Liver (tissue), 9 donors: ENCODE results near the gene RNF141. TPM values are rescaled to one million over a fixed set of nuclear protein-coding genes. Genes with fewer than 3 reads are reported as not detected.

Experiments
- DNase-seq: peaks from one replicate; pipeline ENCODE4 v3.0.0-alpha.2; 2017; ENCODE audit warnings: low spot score
- H3K27ac ChIP-seq, 2 donors: one replicate each; pipeline ENCODE4 v1.7.0; 2013; ENCODE audit warnings: inconsistent platforms in 2 of 2, low read length in 2 of 2, control low read depth in 1 of 2, low read depth in 1 of 2, mild to moderate bottlenecking in 1 of 2
- H3K27me3 ChIP-seq, 4 donors: one replicate each; pipeline versions ENCODE4 v1.6.1 to v1.7.0; 2013; ENCODE audit warnings: low read length in 3 of 4, inconsistent platforms in 1 of 4, mild to moderate bottlenecking in 1 of 4, moderate library complexity in 1 of 4; ENCODE audit not compliant: control insufficient read depth in 4 of 4, insufficient read depth in 4 of 4
- H3K36me3 ChIP-seq, 4 donors: one replicate each; pipeline versions ENCODE4 v1.6.1 to v1.7.0; 2013; ENCODE audit warnings: low read length in 3 of 4, mild to moderate bottlenecking in 3 of 4, low read depth in 1 of 4, moderate library complexity in 1 of 4; ENCODE audit not compliant: control insufficient read depth in 4 of 4, insufficient read depth in 3 of 4
- H3K4me1 ChIP-seq, 4 donors: one replicate each; pipeline versions ENCODE4 v1.6.1 to v1.7.0; 2013; ENCODE audit warnings: low read length in 3 of 4, mild to moderate bottlenecking in 3 of 4, moderate library complexity in 1 of 4; ENCODE audit not compliant: control insufficient read depth in 4 of 4, insufficient read depth in 4 of 4
- H3K4me3 ChIP-seq, 3 donors: one replicate each; pipeline versions ENCODE4 v1.6.1 to v1.7.0; 2013; ENCODE audit warnings: low read length in 3 of 3, control low read depth in 1 of 3, low read depth in 1 of 3, mild to moderate bottlenecking in 1 of 3
- H3K9ac ChIP-seq, 2 donors: one replicate each; pipeline ENCODE4 v1.7.0; 2013; ENCODE audit warnings: low read length in 2 of 2, mild to moderate bottlenecking in 2 of 2, moderate library complexity in 2 of 2, control low read depth in 1 of 2, low read depth in 1 of 2
- H3K9me3 ChIP-seq, 4 donors: one replicate each; pipeline versions ENCODE4 v1.6.1 to v1.7.0; 2013; ENCODE audit warnings: low read length in 3 of 4; ENCODE audit not compliant: control insufficient read depth in 4 of 4
- ATF3 ChIP-seq: IDR thresholded peaks from 2 replicates; pipeline ENCODE4 v1.6.1; 2016; ENCODE audit warnings: antibody characterized with exemption
- CTCF ChIP-seq: fragments of 150-350 bp; IDR thresholded peaks from 2 replicates; pipeline ENCODE4 v1.5.1; 2017; ENCODE audit warnings: improper control_type of control experiment, low read depth, low read length; ENCODE audit not compliant: missing input control
- EGR1 ChIP-seq, 2 donors: IDR thresholded peaks; 2 replicates each; pipeline ENCODE4 v1.6.1; 2016 to 2018; ENCODE audit warnings: antibody characterized with exemption in 2 of 2, low read depth in 2 of 2
- FOXA1 ChIP-seq: IDR thresholded peaks from 2 replicates; pipeline ENCODE4 v1.6.1; 2016; ENCODE audit warnings: antibody characterized with exemption
- FOXA2 ChIP-seq: IDR thresholded peaks from 2 replicates; pipeline ENCODE4 v1.6.1; 2016; ENCODE audit warnings: antibody characterized with exemption
- GABPA ChIP-seq, 2 donors: IDR thresholded peaks in 1 of 2; conservative IDR thresholded peaks in 1 of 2; 2 replicates each; pipeline ENCODE4 v1.6.1; 2016; ENCODE audit warnings: antibody characterized with exemption in 2 of 2, mild to moderate bottlenecking in 1 of 2, moderate library complexity in 1 of 2
- HNF4A ChIP-seq, 2 donors: conservative IDR thresholded peaks; 2 replicates each; pipeline ENCODE4 v1.6.1; 2016; ENCODE audit warnings: antibody characterized with exemption in 2 of 2, mild to moderate bottlenecking in 2 of 2
- JUND ChIP-seq, 2 donors: IDR thresholded peaks; 2 replicates each; pipeline ENCODE4 v1.6.1; 2016; ENCODE audit warnings: antibody characterized with exemption in 2 of 2
- MAX ChIP-seq: IDR thresholded peaks from 2 replicates; pipeline ENCODE4 v1.6.1; 2016; ENCODE audit warnings: antibody characterized with exemption
- NR2F2 ChIP-seq: IDR thresholded peaks from 2 replicates; pipeline ENCODE4 v1.6.1; 2016; ENCODE audit warnings: antibody characterized with exemption
- RAD21 ChIP-seq, 2 donors: IDR thresholded peaks; 2 replicates each; pipeline ENCODE4 v1.6.1; 2016; ENCODE audit warnings: antibody characterized with exemption in 2 of 2, mild to moderate bottlenecking in 2 of 2
- REST ChIP-seq: IDR thresholded peaks from 2 replicates; pipeline ENCODE4 v1.6.1; 2016; ENCODE audit warnings: antibody characterized with exemption, mild to moderate bottlenecking
- RXRA ChIP-seq, 2 donors: IDR thresholded peaks; 2 replicates each; pipeline ENCODE4 v1.6.1; 2017 to 2018; ENCODE audit warnings: antibody characterized with exemption in 2 of 2, mild to moderate bottlenecking in 1 of 2
- SP1 ChIP-seq: IDR thresholded peaks from 2 replicates; pipeline ENCODE4 v1.6.1; 2018; ENCODE audit warnings: antibody characterized with exemption, mild to moderate bottlenecking
- TAF1 ChIP-seq: conservative IDR thresholded peaks from 2 replicates; pipeline ENCODE4 v1.6.1; 2016; ENCODE audit warnings: antibody characterized with exemption, mild to moderate bottlenecking
- YY1 ChIP-seq: IDR thresholded peaks from 2 replicates; pipeline ENCODE4 v1.6.1; 2016; ENCODE audit warnings: antibody characterized with exemption, mild to moderate bottlenecking
- ZBTB33 ChIP-seq: IDR thresholded peaks from 2 replicates; pipeline ENCODE4 v1.6.1; 2016; ENCODE audit warnings: antibody characterized with exemption
- WGBS: extraction: QIAGEN DNeasy Blood & Tissue Kit; methylation state at CpG from one replicate; pipeline ENCODE4 v1.1.7; 2013; 5-methylcytosine and 5-hydroxymethylcytosine counted together
- polyA plus RNA-seq, 2 donors: library from polyadenylated mRNA; stranded (reverse) in 1 of 2; unstranded in 1 of 2; fragments of 200-250 nt in 1 of 2; fragments of >200 nt in 1 of 2; fragmentation: Nextera tagmentation in 1 of 2; extraction: Ambion mirVana in 1 of 2; gene quantifications; one replicate each; pipeline versions ENCODE4 v1.2.1 to v1.2.3, GENCODE V29; 2013 to 2015
- total RNA-seq, 2 donors: library from RNA; depleted of rRNA; stranded (reverse); fragments of >200 nt; gene quantifications; one replicate each; pipeline ENCODE4 v1.2.3, GENCODE V29; 2014
- donor health status: healthy.
- donor health status: healthy.
- donor health status: healthy.
- donor health status: healthy.
- donor health status: healthy.

RNF141 gene
- total and polyA plus RNA-seq, 4 donors = 6.9 to 14.6 (median 13.0) TPM

GRCh38 chr11:10524471-10524870 lies 16.5 kb downstream of the RNF141 start:
- Histone ChIP-seq H3K9me3 (no peaks in the 10 kb centered on the region), H3K36me3 (peaks cover 0 to 35% (median 24%) of the 10 kb centered on the region in 4 donors), H3K27me3 (no peaks in the 10 kb centered on the region), H3K4me3 (no peak overlapping the region), H3K9ac (no peak overlapping the region), H3K27ac (no peak overlapping the region), H3K4me1 (no peaks in the 10 kb centered on the region)
- no peak for DNase-seq
- WGBS = 75% methylated on average over 1 of the region's 1 CpG
- TF ChIP-seq TAF1 (no peak), RAD21 (IDR thresholded peaks at IDR 0.05) (no peak), YY1 (no peak), CTCF (no peak), FOXA2 (no peak), JUND (IDR thresholded peaks at IDR 0.05) (no peak), HNF4A (conservative IDR thresholded peaks at IDR 0.05) (no peak), REST (no peak)

- TF ChIP-seq RAD21 (IDR thresholded peaks at IDR 0.05) (no peak), TAF1 (no peak), ZBTB33 (no peak), NR2F2 (no peak), HNF4A (conservative IDR thresholded peaks at IDR 0.05) (no peak), GABPA (IDR thresholded peaks at IDR 0.05 in 1 of 2, conservative IDR thresholded peaks at IDR 0.05 in 1 of 2) (no peak), MAX (no peak), EGR1 (IDR thresholded peaks at IDR 0.05; ENCODE audit: low read depth in 2 of 2) (no peak), FOXA1 (no peak), RXRA (IDR thresholded peaks at IDR 0.05) (no peak), ATF3 (no peak), FOXA2 (no peak), YY1 (no peak), REST (no peak), JUND (IDR thresholded peaks at IDR 0.05) (no peak), SP1 (no peak)
- H3K27ac ChIP-seq = no peak overlapping the region
- no peaks in the 10 kb centered on the region for H3K9me3 ChIP-seq
- H3K36me3 ChIP-seq = peaks cover 0 to 35% (median 17%) of the 10 kb centered on the region in 4 donors
- no peaks in the 10 kb centered on the region for H3K4me1 ChIP-seq
- no peaks in the 10 kb centered on the region for H3K27me3 ChIP-seq
- 91% methylated on average over 2 of the region's 2 CpGs for WGBS
- DNase-seq = no peak
- no peak overlapping the region for H3K4me3 ChIP-seq
- H3K9ac ChIP-seq = no peak overlapping the region
Measured at GRCh38 chr11:10522921-10523320, 18.1 kb downstream of the RNF141 start.
